OCI-LY7 (cell line): Measurements from ENCODE around the gene UMAD1. TPM values are rescaled to one million over a fixed set of nuclear protein-coding genes. Genes with fewer than 3 reads are reported as not detected.

Source experiments
- BruUV-seq: library from RNA; stranded (reverse); fragments of 400-500 nt; replicated peaks from 2 replicates; lab custom pipeline; 2021; lab: Mats Ljungman, UMichigan
- CTCF ChIA-PET: fragments of 300-600 bp; sonication (Branson Sonifier 250); formaldehyde crosslinking; loops from one replicate; lab custom pipeline; 2022; ENCODE audit warnings: antibody characterized with exemption; ENCODE audit not compliant: unreplicated experiment; lab: Charles Lee
- POLR2A ChIA-PET: fragments of 300-600 bp; sonication (Branson Sonifier 250); formaldehyde crosslinking; loops from one replicate; lab custom pipeline; 2022; ENCODE audit warnings: antibody characterized with exemption; lab: Charles Lee
- DNase-seq: peaks from one replicate; pipeline ENCODE4 v3.0.0-alpha.2; 2015; ENCODE audit warnings: low spot score
- H2AFZ ChIP-seq: fragments of 200-600 bp; sonication (generic), shearing (Covaris generic); 2 replicates; pipeline ENCODE4 v1.6.1; 2014; ENCODE audit warnings: mild to moderate bottlenecking, antibody characterized with exemption, low read length, moderate library complexity
- H3K27ac ChIP-seq: fragments of 200-600 bp; sonication (generic); 2 replicates; pipeline ENCODE4 v1.5.1; 2014; ENCODE audit warnings: mixed run types, low read depth, mild to moderate bottlenecking, moderate library complexity, low read length, inconsistent platforms; ENCODE audit not compliant: poor library complexity, severe bottlenecking
- H3K36me3 ChIP-seq: fragments of 200-600 bp; sonication (generic); 2 replicates; pipeline ENCODE4 v1.6.1; 2014; ENCODE audit warnings: mild to moderate bottlenecking, antibody characterized with exemption, low read length, moderate library complexity, mixed read lengths; ENCODE audit not compliant: insufficient read depth
- H3K4me1 ChIP-seq: fragments of 200-600 bp; sonication (generic); 2 replicates; pipeline ENCODE4 v1.5.1; 2014; ENCODE audit warnings: mild to moderate bottlenecking, low read length; ENCODE audit not compliant: insufficient read depth, poor library complexity, severe bottlenecking
- H3K4me2 ChIP-seq: fragments of 200-600 bp; sonication (generic); 2 replicates; pipeline ENCODE4 v1.6.1; 2014; ENCODE audit warnings: mild to moderate bottlenecking, low read length
- H3K4me3 ChIP-seq: fragments of 200-600 bp; sonication (generic); 2 replicates; pipeline ENCODE4 v1.5.1; 2014; ENCODE audit warnings: mild to moderate bottlenecking, low read depth, low read length; ENCODE audit not compliant: poor library complexity, severe bottlenecking
- H3K79me2 ChIP-seq: fragments of 200-600 bp; sonication (generic); 2 replicates; pipeline ENCODE4 v1.6.1; 2016; ENCODE audit warnings: low read depth, mild to moderate bottlenecking, low read length, moderate library complexity, mixed read lengths; ENCODE audit not compliant: insufficient read depth
- H3K9me2 ChIP-seq: fragments of 200-600 bp; sonication (generic); 2 replicates; pipeline ENCODE4 v1.6.1; 2016; ENCODE audit warnings: mild to moderate bottlenecking, low read length, mixed read lengths; ENCODE audit not compliant: insufficient read depth
- H3K9me3 ChIP-seq: fragments of 200-600 bp; sonication (generic); 2 replicates; pipeline ENCODE4 v1.6.1; 2014; ENCODE audit warnings: mild to moderate bottlenecking, mixed run types, low read length, mixed read lengths
- H4K20me1 ChIP-seq: fragments of 200-600 bp; sonication (generic); 2 replicates; pipeline ENCODE4 v1.6.1; 2014; ENCODE audit warnings: mild to moderate bottlenecking, antibody characterized with exemption, low read length, moderate library complexity, mixed read lengths; ENCODE audit not compliant: insufficient read depth
- CTCF ChIP-seq: fragments of 200-600 bp; sonication (generic); conservative IDR thresholded peaks from 2 replicates; pipeline ENCODE4 v1.5.1; 2014; ENCODE audit warnings: mild to moderate bottlenecking, antibody characterized with exemption, low read length, moderate library complexity, mixed read lengths
- EZH2phosphoT487 ChIP-seq: fragments of 200-600 bp; sonication (generic); IDR thresholded peaks from 2 replicates; pipeline ENCODE4 v1.6.1; 2018; ENCODE audit warnings: low read depth, borderline replicate concordance, mild to moderate bottlenecking, mixed run types, antibody characterized with exemption, low read length, moderate library complexity, mixed read lengths
- intact Hi-C: fragments of 100-400 bp; cut with micrococcal nuclease; formaldehyde crosslinking; loops from one replicate; pipeline ENCODE4 v1.10.0; 2022; ENCODE audit not compliant: unreplicated experiment
- total RNA-seq, 2 experiments: library from RNA; depleted of rRNA in 1 of 2; stranded (reverse); fragments of >200 nt in 1 of 2; shearing (Covaris generic) in 1 of 2; gene quantifications; 2 replicates each; pipeline ENCODE4 v1.2.3, GENCODE V29; 2014 to 2022

The UMAD1 gene
- total RNA-seq, 2 experiments from 2014 or later, result 8.7 to 15.2 TPM

GRCh38 chr7:7664291-7664690, 23.7 kb downstream of the UMAD1 start:
- Histone ChIP-seq H3K9me2 (no peaks in the 10 kb centered on the region), H4K20me1 (no peaks in the 10 kb centered on the region), H3K4me2 (no peak overlapping the region), H3K4me1 (no peaks in the 10 kb centered on the region), H3K36me3 (no peaks in the 10 kb centered on the region), H2AFZ (no peak overlapping the region), H3K79me2 (no peaks in the 10 kb centered on the region), H3K9me3 (no peaks in the 10 kb centered on the region), H3K4me3 (no peak overlapping the region), H3K27ac (no peak overlapping the region)
- intact Hi-C loops, result no loop called here
- TF ChIP-seq CTCF, result no peak
- TF ChIP-seq EZH2phosphoT487, result no peak
- no peak for DNase-seq
- CTCF ChIA-PET, result no interaction called here
- POLR2A ChIA-PET, result interaction anchor here (0.8 to 1.0 kb wide), 2 partner anchors 19 to 24 kb away, joined by 3 to 4 read pairs; no protein-coding TSS in a partner anchor
- BruUV-seq, result no TSS peak

GRCh38 chr7:7665031-7665430, 24.5 kb downstream of the UMAD1 start:
- ChIA-PET POLR2A (no interaction called here), CTCF (no interaction called here)
- no peaks in the 10 kb centered on the region for H4K20me1 ChIP-seq
- H3K4me3 ChIP-seq, result no peak overlapping the region
- no peaks in the 10 kb centered on the region for H3K79me2 ChIP-seq
- BruUV-seq, result no TSS peak
- no peaks in the 10 kb centered on the region for H3K4me1 ChIP-seq
- H3K4me2 ChIP-seq, result no peak overlapping the region
- H3K36me3 ChIP-seq, result no peaks in the 10 kb centered on the region
- H3K27ac ChIP-seq, result no peak overlapping the region
- intact Hi-C loops, result no loop called here
- H2AFZ ChIP-seq, result no peak overlapping the region
- no peaks in the 10 kb centered on the region for H3K9me2 ChIP-seq
- no peak for DNase-seq
- no peaks in the 10 kb centered on the region for H3K9me3 ChIP-seq
- no peak for TF ChIP-seq EZH2phosphoT487
- no peak for TF ChIP-seq CTCF

DNA sequence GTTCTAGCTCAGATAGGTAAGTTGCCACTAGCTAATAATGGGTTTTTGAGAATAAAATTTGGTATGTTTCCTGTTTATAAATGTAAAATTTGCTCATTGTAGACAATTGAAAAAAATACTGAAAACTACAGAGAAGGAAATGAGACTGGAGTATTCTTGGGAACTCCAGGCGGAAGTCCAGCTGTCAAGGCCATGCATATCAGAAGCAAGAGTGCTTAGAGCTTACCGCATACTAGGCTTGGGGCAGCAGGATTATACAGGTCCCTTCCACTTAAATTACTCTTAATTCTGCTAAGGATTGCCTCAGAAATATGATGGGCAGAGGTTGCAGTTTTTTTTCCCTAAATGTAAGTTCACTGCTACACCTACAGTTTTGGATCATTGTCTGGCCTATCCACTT, 26.6 kb downstream of the UMAD1 start:
- no peak for DNase-seq
- BruUV-seq, result no TSS peak
- Histone ChIP-seq H3K4me3 (no peak overlapping the region), H3K4me2 (no peak overlapping the region), H3K9me3 (no peaks in the 10 kb centered on the region), H3K27ac (no peak overlapping the region), H4K20me1 (no peaks in the 10 kb centered on the region), H3K36me3 (no peaks in the 10 kb centered on the region), H3K4me1 (no peaks in the 10 kb centered on the region), H3K79me2 (no peaks in the 10 kb centered on the region), H3K9me2 (no peaks in the 10 kb centered on the region), H2AFZ (no peak overlapping the region)
- TF ChIP-seq EZH2phosphoT487 (no peak), CTCF (no peak)
- CTCF ChIA-PET, result interaction anchor here (1.0 kb wide), 1 partner anchor 14 kb away, joined by 3 read pairs; no protein-coding TSS in a partner anchor
- intact Hi-C loops, result no loop called here
- POLR2A ChIA-PET, result interaction anchor here (1.6 kb wide), 1 partner anchor 14 kb away, joined by 5 read pairs; no protein-coding TSS in a partner anchor
